ENCODE data around the gene PDE4A. TPM values are rescaled to one million over a fixed set of nuclear protein-coding genes. Genes with fewer than 3 reads are reported as not detected.

PDE4A gene
- total RNA-seq, 1 donor = 5.1 TPM

- no peaks in the 10 kb centered on the region for H3K9me3 ChIP-seq (ENCODE audit: low read depth, low read length)
- no peak overlapping the region for H3K4me3 ChIP-seq (ENCODE audit: insufficient read depth, low read length)
- H3K27ac ChIP-seq (ENCODE audit: low read depth, low read length) = no peak overlapping the region
- TF ChIP-seq CTCF (IDR thresholded peaks at IDR 0.05; ENCODE audit: extremely low read depth, low read depth, low read length) = no peak
- H3K36me3 ChIP-seq (ENCODE audit: insufficient read depth, low read length) = peaks cover 15% of the 10 kb centered on the region
- no peak overlapping the region for H2AFZ ChIP-seq (ENCODE audit: low read length)
- peaks cover 12% of the 10 kb centered on the region for H3K4me1 ChIP-seq (ENCODE audit: insufficient read depth, low read length)
- H4K20me1 ChIP-seq (ENCODE audit: insufficient read depth, low read length) = peaks cover 8% of the 10 kb centered on the region
- peaks cover 63% of the 10 kb centered on the region for H3K79me2 ChIP-seq (ENCODE audit: insufficient read depth, low read length)
- no peak for DNase-seq (ENCODE audit: insufficient read length, low spot score, missing footprints)
- no peak overlapping the region for H3K4me2 ChIP-seq (ENCODE audit: insufficient read depth, low read length)
- no peaks in the 10 kb centered on the region for H3K27me3 ChIP-seq (ENCODE audit: insufficient read depth, low read length)
Measured at GRCh38 chr19:10500247-10500592, 79.9 kb downstream of the PDE4A start.

GRCh38 chr19:10501971-10502523, 81.7 kb downstream of the PDE4A start:
- Histone ChIP-seq H3K36me3 (ENCODE audit: insufficient read depth, low read length) (peaks cover 14% of the 10 kb centered on the region), H3K4me1 (ENCODE audit: insufficient read depth, low read length) (peaks cover 12% of the 10 kb centered on the region), H3K9me3 (ENCODE audit: low read depth, low read length) (no peaks in the 10 kb centered on the region), H2AFZ (ENCODE audit: low read length) (peak overlapping the region; percentile 84), H3K4me2 (ENCODE audit: insufficient read depth, low read length) (peak overlapping the region; percentile 79), H3K27ac (ENCODE audit: low read depth, low read length) (peak overlapping the region; percentile 93), H4K20me1 (ENCODE audit: insufficient read depth, low read length) (peaks cover 8% of the 10 kb centered on the region), H3K79me2 (ENCODE audit: insufficient read depth, low read length) (peaks cover 45% of the 10 kb centered on the region), H3K27me3 (ENCODE audit: insufficient read depth, low read length) (no peaks in the 10 kb centered on the region), H3K4me3 (ENCODE audit: insufficient read depth, low read length) (peak overlapping the region; percentile 95)
- DNase-seq (ENCODE audit: insufficient read length, low spot score, missing footprints) = peak; percentile 94
- TF ChIP-seq CTCF (IDR thresholded peaks at IDR 0.05; ENCODE audit: extremely low read depth, low read depth, low read length) = no peak

- peaks cover 12% of the 10 kb centered on the region for H3K4me1 ChIP-seq (ENCODE audit: insufficient read depth, low read length)
Measured at GRCh38 chr19:10502524-10503001, 82.2 kb downstream of the PDE4A start.

More at GRCh38 chr19:10502524-10503001, 82.2 kb downstream of the PDE4A start:
- Histone ChIP-seq H3K4me3 (ENCODE audit: insufficient read depth, low read length) (peak overlapping the region; percentile 95), H3K9me3 (ENCODE audit: low read depth, low read length) (no peaks in the 10 kb centered on the region), H4K20me1 (ENCODE audit: insufficient read depth, low read length) (peaks cover 5% of the 10 kb centered on the region), H2AFZ (ENCODE audit: low read length) (peak overlapping the region; percentile 84), H3K27ac (ENCODE audit: low read depth, low read length) (peak overlapping the region; percentile 93), H3K27me3 (ENCODE audit: insufficient read depth, low read length) (no peaks in the 10 kb centered on the region), H3K36me3 (ENCODE audit: insufficient read depth, low read length) (peaks cover 9% of the 10 kb centered on the region), H3K79me2 (ENCODE audit: insufficient read depth, low read length) (peaks cover 40% of the 10 kb centered on the region), H3K4me2 (ENCODE audit: insufficient read depth, low read length) (peak overlapping the region; percentile 79)
- no peak for TF ChIP-seq CTCF (IDR thresholded peaks at IDR 0.05; ENCODE audit: extremely low read depth, low read depth, low read length)
- DNase-seq (ENCODE audit: insufficient read length, low spot score, missing footprints) = peak; percentile 100

Measured in osteoblast (primary cell).